HG03139 (cell line): ENCODE results near the gene CEP120.
"Not testable (repeated sequence)": the region's sequence is repeated elsewhere in the genome, so short reads cannot be mapped to it uniquely, and the experiment has no call there.

ENCODE experiments used
- ATAC-seq: cut with Tn5 transposase; IDR thresholded peaks from one replicate; pipeline ENCODE4 v1.9.1; 2021; ENCODE audit not compliant: unreplicated experiment

CEP120 gene

DNA sequence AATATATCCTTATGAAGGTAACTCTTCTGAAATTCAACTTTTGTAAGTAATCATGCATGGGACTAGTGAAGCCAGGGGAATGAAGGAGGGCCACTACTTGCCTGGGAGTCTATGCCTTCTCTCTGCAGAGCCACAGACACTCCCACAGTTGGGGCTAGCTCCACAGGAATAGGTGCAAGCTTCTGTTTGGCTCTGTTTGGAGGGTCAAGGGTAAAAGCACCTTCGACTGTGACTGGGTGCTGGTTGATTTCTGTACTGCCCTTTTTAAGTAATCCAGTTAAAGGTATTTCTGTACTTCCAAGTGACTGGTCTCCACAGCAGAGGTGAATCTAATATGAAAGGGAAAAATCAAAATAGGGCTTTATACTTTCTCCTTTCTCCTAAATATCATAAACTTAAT, 32.2 kb downstream of the CEP120 start:
- no peak for ATAC-seq

DNA sequence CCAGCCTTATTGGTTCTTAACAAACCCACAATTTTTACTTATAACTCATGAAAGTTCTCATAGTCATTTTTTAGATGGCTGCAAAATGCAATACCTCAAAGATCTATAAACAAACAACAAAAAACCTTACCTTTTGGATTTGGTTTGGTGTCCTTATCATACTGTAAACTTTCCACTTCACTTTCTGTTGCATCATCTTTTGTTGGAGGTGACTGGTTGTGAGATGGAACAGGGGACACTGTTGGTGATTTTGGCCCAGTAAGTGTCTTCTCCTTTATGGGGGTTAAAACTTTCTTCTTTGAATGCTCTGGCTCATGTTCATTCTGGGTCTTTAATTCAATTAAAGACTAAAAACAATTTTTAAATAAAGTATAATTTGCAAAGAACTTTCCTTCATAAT, 33.4 kb downstream of the CEP120 start:
- ATAC-seq: no peak

GRCh38 chr5:123387313-123387712, 35.9 kb downstream of the CEP120 start:
- ATAC-seq: no peak

- no peak for ATAC-seq
Measured at GRCh38 chr5:123382252-123382651, 41.0 kb downstream of the CEP120 start.

- no peak for ATAC-seq
Measured at GRCh38 chr5:123371575-123372179, 51.5 kb downstream of the CEP120 start.

DNA sequence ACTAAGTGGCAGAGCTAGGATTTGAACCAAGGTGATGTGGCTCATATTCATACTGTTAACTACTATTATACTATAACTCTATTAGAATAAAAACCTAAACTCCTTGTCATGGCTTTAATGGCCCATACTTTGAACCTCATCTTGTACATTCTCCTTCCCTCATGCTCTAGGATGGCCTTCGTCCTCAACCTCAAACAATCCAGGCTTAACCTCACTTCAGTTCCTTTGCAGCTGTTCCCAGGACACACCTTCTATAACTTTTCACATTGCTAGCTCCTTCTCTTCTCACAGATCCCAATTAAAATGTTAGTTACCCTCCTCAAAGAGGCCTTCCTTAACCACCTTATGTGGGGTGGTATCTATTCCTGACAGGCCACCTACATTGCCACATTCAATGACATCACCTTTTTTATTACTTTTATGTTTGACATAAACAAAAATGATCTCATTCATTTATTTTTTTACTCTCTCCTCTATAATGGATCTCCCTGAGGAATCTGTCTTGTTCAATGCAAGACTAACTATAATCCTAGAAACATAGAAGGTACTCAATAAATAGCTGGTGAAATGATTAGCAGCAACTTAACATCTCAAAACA, 53.7 kb downstream of the CEP120 start:
- no peak for ATAC-seq

DNA sequence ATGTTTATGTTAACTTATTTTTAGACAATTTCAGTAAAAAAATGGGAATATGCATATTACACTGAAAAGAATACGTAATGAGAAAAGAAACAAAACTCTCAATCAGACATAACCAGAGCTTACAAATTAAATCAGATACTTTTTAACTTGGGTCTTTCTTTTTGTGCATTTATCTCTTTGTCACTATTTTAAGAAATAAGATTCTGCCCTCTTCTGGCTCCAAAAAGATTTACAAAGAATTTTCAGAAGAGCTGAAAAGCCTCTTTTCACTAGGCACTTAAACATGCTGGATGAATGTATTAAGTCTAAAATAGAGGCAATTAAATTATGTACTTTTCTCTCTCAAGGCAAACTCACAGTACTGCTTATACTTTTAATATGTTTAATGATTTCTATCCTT, 55.5 kb downstream of the CEP120 start:
- ATAC-seq: no peak

DNA sequence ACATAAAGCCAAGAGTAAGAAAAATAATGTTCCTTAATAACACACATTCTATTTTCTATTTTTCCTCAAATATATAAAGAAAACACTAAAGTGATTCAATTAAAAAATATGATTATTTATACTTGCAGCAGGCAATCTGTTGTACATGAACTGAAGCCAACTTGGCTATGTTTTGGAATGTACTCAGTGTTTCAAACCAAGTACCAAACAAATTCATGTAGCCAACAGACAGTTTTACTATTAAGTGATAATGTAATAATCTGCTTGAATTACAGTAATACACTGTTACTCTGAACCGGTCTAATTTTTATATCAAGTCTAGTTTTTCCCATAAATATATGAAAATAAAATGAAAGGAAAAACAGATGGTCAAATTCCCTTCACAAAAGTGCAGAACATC, 58.0 kb downstream of the CEP120 start:
- no peak for ATAC-seq

DNA sequence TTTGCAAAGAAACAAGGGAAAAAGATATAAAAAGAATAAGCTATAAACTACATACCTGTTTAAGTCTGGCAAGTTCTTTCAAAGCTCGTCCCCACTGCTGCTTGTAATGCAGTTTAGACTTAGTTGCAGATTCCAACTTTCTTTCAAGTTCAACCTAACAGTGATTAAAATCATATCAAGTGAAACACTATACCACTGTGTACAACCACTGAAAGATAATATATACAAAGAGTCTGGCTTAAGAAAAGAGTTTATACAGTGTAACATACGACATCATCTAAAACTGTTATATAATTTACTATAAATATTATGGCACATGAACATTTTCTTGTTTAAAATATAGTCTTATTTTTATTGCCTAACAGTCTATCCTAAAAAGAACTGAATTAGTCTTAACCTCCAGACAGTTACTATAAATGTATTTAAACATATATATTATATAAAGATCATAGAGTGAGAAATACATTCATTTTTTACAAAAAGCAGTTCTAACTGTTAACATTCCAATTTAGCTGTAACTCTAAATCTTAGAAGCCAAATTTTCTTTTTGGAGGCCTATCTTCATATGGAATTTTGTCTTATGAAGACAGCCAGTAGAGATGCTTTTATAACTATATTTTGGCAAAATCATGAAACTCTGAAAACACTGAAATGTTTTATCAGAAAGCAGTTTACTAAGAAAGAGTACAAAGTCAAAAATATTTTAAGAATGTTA, 58.6 kb downstream of the CEP120 start:
- no peak for ATAC-seq

GRCh38 chr5:123360910-123361309, 62.3 kb downstream of the CEP120 start:
- ATAC-seq: no peak

GRCh38 chr5:123360201-123360571, 63.0 kb downstream of the CEP120 start:
- no peak for ATAC-seq

GRCh38 chr5:123359454-123360200, 63.6 kb downstream of the CEP120 start:
- no peak for ATAC-seq

- no peak for ATAC-seq
Measured at GRCh38 chr5:123358751-123359150, 64.5 kb downstream of the CEP120 start.

- ATAC-seq: no peak
Measured at GRCh38 chr5:123358304-123358703, 64.9 kb downstream of the CEP120 start.

GRCh38 chr5:123351820-123352219, 71.4 kb downstream of the CEP120 start:
- ATAC-seq: no peak

GRCh38 chr5:123351240-123351639, 72.0 kb downstream of the CEP120 start:
- ATAC-seq: no peak

- no peak for ATAC-seq
Measured at GRCh38 chr5:123350742-123351141, 72.5 kb downstream of the CEP120 start.

GRCh38 chr5:123344816-123345426, 78.3 kb downstream of the CEP120 start:
- no peak for ATAC-seq

DNA sequence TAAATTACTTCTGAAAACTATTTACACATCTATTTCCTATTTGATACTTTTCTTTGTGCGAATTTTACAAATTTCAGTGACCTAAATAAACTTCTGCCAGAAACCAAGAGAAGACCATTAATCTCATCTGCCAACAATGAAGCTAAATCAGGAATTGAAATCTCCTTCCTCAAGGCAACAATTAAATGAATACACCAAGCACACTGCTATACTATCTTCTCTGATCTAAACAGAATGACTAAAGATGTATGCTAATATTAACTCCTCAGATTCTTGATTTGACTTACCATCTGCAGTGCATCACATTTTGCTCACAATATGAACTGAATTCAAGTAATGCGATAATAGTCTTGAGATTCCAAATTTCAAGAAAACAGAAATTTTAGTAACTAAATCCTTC, 82.3 kb downstream of the CEP120 start:
- no peak for ATAC-seq

- ATAC-seq: not testable (repeated sequence)
Measured at GRCh38 chr5:123308377-123308776, 114.8 kb downstream of the CEP120 start.

DNA sequence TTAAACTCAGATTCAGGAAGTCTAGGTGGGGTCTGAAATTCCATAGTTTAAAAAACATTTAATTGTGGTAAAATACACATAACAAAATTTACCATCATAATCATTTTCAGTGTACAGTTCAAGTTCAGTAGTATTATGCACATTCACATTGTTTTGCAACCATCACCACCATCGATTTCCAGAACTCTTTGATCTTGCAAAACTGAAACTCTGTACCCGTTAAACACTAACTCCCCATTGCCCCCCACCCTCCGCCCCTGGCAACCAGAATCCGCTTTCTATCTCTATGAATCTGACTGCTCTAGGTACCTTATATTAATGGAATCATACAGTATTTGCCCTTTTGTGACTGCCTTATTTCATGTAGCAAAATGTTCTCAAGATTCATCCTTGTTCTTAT, 117.5 kb downstream of the CEP120 start:
- no peak for ATAC-seq
